ENCODE measurements around the gene SLC39A3.

Gene SLC39A3

DNA sequence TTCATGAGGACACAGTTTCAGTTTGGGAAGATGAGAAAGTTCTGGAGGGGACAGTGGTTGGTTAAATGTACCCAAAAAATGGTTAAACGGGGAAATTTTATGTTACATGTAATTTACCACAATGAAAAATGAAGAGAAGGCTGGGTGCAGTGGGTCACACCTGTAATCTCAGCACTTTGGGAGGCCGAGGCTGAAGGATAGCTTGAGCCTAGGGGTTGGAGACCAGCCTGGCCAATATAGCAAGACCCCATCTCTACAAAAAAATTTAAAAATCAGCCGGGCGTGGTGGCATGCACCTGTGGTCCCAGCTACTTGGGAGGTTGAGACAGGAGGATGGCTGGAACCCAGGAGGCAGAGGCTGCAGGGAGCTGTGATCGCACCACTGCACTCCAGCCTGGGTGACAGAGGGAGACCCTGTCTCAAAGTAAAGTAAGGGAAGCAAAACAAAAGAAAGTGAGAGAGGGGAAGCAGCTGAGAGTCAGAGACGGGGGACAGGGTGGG, 54.6 kb downstream of the SLC39A3 start:
- in situ Hi-C loops (cut with MboI; ENCODE audit: low pct_unique_long_range_greater_than_20kb, low sequenced_read_pairs): no loop called here

DNA sequence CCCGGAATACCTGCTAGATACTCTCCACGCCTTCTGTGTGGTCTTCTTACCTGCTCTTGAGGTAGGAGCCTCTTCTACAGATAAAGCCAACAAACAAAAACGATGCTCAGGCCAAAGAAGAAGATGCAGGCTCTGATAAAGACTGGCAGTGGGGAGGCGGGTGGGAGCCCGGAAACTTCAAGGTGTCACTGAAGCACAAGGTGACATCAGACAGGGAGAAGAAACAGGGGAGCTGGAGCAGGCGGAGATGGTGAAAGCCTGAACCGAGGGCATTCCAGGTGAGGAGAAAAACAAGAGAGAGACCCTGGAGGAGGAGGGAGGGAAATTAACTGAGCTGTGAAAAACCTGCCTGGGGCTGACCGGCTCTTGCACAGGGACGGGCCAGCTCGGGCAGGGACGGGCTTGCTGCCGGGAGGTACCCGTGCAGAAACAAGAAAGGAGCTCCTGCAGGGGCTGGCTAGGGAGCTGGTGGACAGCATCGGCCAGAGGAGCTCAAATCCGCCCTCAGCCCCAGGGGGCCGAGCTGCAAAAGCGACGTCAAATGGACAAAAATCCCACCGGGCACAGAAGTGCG, 56.3 kb downstream of the SLC39A3 start:
- in situ Hi-C loops (cut with MboI; ENCODE audit: low pct_unique_long_range_greater_than_20kb, low sequenced_read_pairs): no loop called here
- no peak for DNase-seq

More for the DNA sequence above, 54.6 kb downstream of the SLC39A3 start:
- no peak for DNase-seq

Measured in KBM-7 (cell line).